Raji (cell line): Measurements from ENCODE around the gene PLET1.

Source experiments
- POLR2A ChIP-seq: IDR thresholded peaks from 2 replicates; pipeline ENCODE4 v1.6.1; 2011; ENCODE audit warnings: low read depth, low read length, control low read depth; ENCODE audit not compliant: insufficient read depth

Gene PLET1

DNA sequence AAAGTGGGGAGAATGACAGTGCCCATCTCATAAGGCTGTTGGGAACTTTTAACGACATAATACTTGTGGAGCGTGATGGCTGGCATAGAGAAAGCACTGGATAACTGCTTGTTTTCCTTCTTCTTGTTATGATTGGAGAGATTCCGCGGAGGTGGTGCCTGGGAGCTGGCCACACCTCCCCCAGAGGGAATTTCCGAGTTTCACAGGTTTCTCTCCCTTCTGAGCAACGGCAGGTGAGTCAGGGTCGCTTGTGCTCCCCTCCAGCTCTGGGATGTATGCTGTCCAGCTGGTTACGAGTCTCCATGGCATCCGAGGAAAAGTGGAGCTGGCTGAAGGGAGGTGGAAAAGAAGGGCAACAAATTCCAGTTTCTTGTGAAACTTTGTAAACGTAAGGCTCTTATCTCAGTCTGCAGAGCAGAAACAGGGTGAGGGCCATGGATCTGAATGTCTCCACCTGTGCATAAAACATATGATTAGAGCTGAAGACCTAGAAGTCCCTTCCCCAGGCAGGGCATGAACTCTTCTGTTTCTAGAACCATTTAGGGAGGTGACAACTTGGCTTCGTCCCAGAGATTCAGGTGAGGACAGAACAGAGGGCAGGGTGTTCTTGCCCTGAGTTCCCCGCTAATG is 10.0 kb upstream of the PLET1 start:
- TF ChIP-seq POLR2A = no peak

- no peak for TF ChIP-seq POLR2A
These were observed 8.5 kb upstream of the PLET1 start for GRCh38 chr11:112269139-112269538.

DNA sequence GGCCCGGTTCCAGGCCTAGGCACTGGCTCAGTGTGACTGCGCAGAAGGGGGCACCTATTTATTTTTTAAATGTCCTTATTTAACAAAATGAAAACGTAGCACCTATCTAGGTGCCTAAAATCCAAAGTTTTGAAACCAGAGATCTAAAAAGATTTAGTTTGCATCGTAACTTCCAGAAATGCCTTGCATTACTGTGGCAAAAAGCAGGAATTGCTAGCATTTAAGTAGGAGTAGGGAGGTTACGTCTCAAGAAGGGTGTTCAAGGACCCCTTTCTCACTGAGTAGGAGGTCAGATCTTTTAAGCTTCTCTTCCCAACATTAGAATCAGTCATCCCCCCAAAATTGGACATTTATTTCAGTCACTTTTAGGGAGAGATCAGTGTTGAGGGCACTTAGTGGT is 7.7 kb upstream of the PLET1 start:
- TF ChIP-seq POLR2A = no peak

DNA sequence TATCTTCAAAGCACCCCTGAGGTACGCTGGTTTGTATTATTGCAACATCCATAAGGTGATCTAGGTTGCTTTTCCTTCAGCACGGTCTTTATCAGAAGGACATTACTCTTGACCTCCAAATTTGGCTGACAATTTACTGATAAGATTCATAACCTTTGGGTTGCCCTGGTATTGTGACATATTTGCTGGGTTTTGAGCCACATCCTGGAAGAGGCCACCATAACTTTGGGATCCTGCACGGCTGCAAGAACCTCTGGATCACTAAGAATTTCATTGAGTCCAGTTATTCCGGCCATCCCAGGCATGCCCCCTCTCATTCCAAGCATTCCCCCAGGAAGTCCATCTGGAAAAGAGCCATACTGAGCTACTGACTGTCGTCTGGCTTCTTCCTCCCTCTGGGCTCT is 6.5 kb upstream of the PLET1 start:
- TF ChIP-seq POLR2A = no peak

DNA sequence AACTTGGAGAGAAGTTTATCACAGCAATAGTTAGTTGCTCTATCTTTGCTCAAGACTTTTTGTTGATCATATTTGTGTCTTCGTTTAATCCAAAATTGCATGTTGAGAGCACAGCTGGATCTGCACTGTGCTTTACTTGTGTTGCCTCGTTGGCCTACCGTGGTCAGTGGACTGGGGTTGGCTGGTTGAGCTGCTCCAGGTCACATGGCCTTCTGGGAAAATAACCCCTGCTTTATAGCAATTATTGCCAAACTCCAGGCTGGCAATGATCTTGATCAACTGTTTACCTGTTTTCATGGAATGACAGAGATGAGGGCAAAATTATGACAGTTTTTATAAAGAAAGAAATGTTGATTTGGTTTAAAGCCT is 5.7 kb upstream of the PLET1 start:
- TF ChIP-seq POLR2A = no peak

DNA sequence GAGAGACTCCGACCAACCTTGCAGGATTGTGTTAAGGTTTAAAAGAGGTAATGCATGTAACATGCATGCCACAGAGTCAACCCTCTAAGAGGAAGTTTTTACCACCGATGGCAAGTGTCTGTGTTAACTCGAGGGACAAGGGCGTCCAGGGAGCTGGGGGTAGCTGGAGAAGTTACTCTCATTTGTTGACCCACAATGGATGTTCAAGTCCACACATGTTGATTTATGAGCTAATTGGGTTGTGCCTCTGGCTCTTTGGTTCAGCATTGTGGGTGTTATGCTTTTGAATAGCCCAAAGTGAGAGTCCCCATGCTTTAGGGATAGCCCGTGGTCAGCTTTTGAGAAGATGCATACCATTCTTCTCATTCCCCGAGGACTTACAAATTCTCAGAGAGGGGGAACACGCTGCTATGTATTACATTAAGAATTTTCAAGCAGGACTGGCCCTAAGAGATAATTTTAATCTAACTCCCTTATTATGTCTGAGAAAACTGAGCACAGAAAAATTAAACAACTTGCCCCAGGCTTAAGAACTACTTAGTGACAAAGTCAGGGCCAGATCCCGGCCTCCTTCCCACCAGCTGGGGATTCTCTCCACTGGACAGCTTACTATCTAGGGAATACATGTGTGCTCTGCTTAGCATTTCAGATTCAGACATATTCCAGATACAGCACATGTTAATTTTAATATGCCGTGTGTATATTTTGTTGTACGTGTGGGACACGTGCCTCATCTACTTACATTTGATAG is 5.2 kb upstream of the PLET1 start:
- TF ChIP-seq POLR2A = no peak

- no peak for TF ChIP-seq POLR2A
These were observed 5.5 kb downstream of the PLET1 start for GRCh38 chr11:112255067-112255720.

- TF ChIP-seq POLR2A = no peak
These were observed 6.9 kb downstream of the PLET1 start for GRCh38 chr11:112253605-112254242.

- TF ChIP-seq POLR2A = no peak
These were observed 10.6 kb downstream of the PLET1 start for GRCh38 chr11:112249871-112250610.

GRCh38 chr11:112248201-112248600 is 12.5 kb downstream of the PLET1 start:
- no peak for TF ChIP-seq POLR2A

DNA sequence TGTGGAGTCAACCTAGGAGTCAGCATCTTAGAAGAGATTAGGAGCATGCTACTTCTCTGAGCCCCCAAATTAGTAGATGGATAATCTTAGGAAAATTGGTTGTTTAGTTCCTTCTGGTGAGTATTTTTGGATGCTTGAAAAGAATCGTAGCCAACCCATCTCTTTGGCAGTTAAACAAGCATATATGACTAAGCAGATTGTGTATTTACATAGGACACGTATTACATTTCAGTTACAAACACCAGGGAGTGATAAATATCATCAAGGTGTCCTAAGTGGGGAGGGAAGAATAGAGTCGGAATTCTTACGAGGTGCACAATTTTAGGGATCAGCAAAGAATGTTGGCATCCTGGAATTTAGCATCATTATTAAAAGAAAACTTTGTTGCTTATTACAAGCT is 13.5 kb downstream of the PLET1 start:
- no peak for TF ChIP-seq POLR2A

DNA sequence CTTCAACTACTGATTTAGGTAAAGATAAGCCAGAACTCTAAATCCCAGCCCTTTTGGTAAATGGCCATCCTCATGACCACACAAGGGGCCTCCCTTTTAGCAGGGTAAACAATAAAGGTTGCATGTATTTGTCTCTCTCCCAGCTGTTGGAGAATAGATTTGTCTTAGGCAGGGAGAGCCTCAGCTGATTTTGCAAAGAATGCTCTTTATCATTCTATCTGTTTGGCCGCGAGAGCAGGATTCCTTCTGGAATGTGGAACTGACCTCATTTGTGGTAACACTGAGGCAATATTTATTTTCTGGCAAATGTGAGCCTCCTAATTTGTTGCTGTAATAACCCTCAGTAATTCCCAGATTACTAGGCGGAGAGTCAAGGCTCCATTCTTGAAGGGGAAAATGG is 19.2 kb downstream of the PLET1 start:
- TF ChIP-seq POLR2A = no peak

DNA sequence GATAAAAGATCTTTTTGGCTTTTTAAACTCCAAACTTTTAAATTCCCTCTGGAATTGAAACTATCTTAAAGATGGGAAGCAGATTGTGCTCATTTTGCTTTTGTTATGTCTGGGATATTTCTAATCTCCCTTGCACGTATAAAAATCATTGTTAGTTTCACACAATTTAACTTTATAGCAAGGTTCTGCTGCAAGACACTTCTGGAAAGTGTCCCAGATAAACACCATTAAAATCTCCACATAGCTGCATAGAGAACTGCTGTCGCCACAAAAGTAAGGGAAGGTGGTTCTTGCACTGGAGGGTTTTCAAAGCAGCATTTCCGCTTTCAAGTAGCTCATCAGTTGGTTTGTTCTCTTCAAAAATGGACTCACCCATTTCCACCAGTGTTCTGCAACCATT is 22.6 kb downstream of the PLET1 start:
- TF ChIP-seq POLR2A = no peak

DNA sequence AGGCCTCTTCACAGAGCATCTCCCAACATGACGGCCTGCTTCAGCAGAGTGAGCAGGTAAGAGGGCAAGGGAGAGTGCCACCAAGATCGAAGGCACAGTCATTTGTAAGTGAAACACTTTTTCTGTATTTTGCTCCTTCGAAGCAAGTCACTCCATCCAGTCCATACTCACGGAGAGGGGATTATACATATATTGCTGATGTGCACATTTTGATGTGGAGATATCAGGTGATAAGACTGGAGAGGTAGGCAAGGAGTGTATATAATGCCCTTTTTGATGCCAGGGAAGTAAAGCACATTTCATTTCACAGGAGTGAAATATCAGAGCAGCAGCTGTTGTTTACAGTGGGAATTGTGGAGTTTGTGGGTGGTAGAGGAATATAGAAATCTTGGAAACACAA is 23.2 kb downstream of the PLET1 start:
- TF ChIP-seq POLR2A = no peak

DNA sequence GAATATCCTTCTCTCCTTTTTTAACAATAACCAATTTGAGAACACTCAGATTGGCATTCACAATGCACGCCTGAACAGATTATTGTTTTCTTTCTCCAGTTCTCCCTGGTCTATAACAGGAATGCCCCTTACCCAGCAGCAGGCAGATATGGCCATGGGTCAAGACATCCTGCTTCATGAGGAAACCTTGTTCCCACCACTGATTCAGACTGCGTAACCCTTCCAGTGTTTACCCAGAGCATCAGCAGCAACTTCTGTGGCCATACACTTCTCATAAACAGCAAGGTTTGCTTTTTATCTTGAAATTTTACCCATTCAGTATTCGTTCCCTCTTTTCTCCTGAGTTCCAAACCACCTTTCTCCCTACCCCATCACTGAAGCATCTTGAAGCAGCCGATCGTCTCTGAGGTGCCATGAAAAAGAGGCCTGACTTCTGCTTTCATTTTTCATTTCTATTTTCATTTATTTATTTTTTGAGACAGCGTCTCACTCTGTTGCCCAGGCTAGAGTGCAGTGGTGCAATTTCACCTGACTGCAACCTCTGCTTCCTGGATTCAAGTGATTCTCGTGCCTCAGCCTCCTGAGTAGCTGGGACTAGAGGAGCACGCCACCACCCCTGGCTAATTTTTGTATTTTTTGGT is 24.8 kb downstream of the PLET1 start:
- TF ChIP-seq POLR2A = no peak

GRCh38 chr11:112231952-112232351 is 28.7 kb downstream of the PLET1 start:
- no peak for TF ChIP-seq POLR2A
